Amygdala (tissue), 56 donors: Measurements from ENCODE around the gene CTDSP2.
"Not testable (repeated sequence)": the region's sequence is repeated elsewhere in the genome, so short reads cannot be mapped to it uniquely, and the experiment has no call there.

Experiments used
- DNase-seq, 56 donors: peaks; one replicate each; lab custom pipeline; 2025; lab: John Stamatoyannopoulos, UW

The CTDSP2 gene

GRCh38 chr12:57858123-57858522, 11.6 kb upstream of the CTDSP2 start:
- not testable (repeated sequence) for DNase-seq

- DNase-seq: no peak
These were observed 8.4 kb upstream of the CTDSP2 start for GRCh38 chr12:57854965-57855364.

DNA sequence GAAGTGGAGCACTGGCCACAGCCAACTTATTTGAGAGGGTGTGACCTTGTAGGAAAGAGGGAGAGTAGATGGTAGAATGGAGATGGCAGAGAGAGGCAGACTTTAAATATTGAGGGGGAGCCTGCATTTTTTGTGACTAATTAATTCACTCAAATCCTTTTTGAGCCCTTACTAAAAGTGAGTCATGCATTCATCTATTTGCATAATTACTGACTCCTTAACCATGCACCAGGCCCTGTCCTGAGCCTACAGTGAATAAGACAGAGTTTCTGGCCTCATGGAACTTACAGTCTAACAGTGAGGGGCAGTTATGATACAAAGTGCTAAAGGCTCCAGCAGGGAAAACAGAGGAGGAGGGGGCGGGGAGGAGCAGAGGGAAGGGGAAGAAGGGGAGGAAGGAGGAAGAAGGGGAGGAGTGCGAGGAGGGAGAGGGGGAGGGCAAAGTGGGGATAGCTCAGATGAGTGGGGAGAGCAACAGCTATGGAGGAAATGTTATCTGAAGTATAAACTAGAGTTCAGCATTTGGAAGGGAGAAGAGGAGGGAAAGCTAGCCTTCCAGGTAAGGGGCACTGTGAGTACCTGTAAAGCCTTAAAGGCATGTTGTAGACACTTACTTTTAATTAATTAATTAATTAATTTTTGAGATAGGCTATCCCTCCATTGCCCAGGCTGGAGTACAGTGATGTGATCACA, 7.5 kb upstream of the CTDSP2 start:
- no peak for DNase-seq

- peak in 12 of 56 donors; percentile 14 to 75 (median 44) for DNase-seq
These were observed 6.3 kb upstream of the CTDSP2 start for GRCh38 chr12:57852620-57853500.

DNA sequence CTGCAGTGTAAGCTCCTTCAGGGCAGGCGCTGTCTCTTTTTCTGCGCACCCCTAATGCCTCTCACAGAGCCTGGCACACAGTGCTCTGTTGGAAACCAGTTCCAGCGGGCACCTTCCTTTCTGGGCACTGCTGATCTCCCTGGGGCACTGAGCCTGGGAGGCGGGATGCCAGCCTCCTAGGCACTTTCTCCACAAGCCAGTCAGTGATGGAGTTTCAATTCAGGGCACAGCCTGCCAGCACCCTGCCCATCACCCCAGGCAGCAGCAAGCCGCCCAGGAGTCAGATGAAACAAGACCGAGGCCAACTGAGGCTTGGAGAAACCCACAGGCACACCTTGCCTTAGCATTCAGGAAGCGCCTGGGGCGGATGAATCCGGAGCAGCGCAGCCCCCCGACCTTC, 5.7 kb upstream of the CTDSP2 start:
- DNase-seq: peak in 30 of 56 donors; percentile 12 to 77 (median 44)

- no peak for DNase-seq
These were observed 5.0 kb upstream of the CTDSP2 start for GRCh38 chr12:57851552-57851951.

DNA sequence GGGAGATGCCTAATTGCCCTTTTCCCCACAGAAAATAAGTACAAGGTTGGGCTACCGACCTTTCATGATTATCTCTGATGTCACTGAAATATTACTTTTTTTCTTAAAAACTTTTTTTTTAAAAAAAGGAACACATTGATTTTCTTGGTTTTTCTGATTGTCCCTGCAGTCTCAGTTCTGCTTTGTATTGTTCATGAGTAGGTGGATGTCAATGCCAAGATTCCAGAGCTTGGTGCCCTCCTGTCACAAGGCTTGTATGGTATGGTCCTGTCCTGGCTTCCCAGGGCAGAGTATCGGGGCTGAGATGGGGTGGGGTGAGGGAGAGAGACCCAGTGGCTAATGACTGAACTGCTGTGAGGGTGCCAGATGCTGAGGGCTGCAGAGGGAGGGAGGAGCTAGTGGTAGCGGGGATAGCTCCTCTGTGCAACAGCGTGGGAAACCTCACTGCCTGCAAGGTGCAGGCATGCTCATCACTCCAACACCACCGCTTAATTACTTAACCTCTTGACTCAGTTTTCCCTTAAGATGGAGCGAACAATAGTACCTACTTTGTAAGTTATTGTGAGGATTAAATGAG, 4.4 kb upstream of the CTDSP2 start:
- peak in 1 of 56 donors; percentile 43 for DNase-seq

DNA sequence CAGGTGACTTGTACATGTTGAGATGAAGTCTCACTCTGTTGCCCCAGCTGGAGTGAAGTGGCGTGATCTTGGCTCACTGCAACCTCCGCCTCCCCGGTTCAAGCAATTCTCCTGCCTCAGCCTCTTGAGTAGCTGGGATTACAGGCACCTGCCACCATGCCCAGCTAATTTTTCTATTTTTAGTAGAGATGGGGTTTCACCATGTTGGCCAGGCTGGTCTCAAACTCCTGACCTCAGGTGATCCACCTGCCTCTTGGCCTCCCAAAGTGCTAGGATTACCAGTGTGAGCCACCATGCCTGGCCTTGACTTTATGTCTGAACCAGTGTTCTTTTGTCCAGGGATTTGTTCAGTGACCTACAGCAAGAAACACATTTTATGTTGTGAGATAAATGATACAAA, 2.9 kb upstream of the CTDSP2 start:
- DNase-seq: not testable (repeated sequence)

DNA sequence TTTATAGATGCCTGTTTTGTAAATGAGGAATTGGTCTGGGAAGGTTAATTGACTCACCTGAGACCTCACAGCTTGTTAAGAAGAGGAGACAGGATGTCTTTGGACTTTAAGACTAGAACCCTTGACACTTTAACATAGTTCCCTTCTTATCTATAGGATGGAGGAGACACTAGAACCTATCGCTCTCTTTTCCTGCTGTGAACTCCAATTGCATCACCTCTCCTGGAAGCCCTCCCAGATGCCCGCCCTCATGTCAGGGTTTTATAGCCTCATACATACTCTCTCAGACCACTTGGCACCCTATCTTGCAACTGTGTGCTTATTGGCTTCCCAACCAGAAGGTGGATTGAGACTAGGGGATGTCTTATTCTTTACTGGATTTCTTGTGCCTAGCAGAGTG, 2.5 kb upstream of the CTDSP2 start:
- DNase-seq: no peak

GRCh38 chr12:57848208-57848607, 1.7 kb upstream of the CTDSP2 start:
- no peak for DNase-seq

GRCh38 chr12:57846285-57846576, 298 bp downstream of the CTDSP2 start:
- peak in 2 of 56 donors; percentile 63 to 64 for DNase-seq

GRCh38 chr12:57845478-57846284, 848 bp downstream of the CTDSP2 start:
- peak in 55 of 56 donors; percentile 42 to 94 (median 79) for DNase-seq

- peak in 36 of 56 donors; percentile 12 to 67 (median 45) for DNase-seq
These were observed 1.6 kb downstream of the CTDSP2 start for GRCh38 chr12:57844709-57845477.

- DNase-seq: no peak
These were observed 3.9 kb downstream of the CTDSP2 start for GRCh38 chr12:57842342-57843294.

- no peak for DNase-seq
These were observed 5.1 kb downstream of the CTDSP2 start for GRCh38 chr12:57841445-57841844.

DNA sequence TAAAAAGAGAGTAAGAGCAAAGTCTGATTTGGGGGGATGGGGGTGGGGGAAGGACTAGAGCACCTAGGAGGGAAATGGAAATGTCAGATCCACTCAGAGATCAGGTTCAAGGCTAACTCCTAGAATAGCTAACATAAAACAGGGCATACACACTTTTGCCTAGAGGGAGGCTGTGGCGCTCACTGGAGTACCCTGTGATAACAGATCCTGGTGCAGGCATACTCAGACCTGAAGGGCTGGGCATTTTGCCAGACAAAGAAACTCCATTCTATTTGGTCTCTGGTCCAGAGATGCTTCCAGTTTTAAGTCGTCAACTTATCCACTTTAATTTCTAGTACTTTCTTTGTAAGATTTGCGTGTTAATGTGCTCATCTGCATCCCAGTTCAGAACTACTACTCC, 5.8 kb downstream of the CTDSP2 start:
- DNase-seq: peak in 1 of 56 donors; percentile 27

- DNase-seq: peak in 1 of 56 donors; percentile 37
These were observed 6.5 kb downstream of the CTDSP2 start for GRCh38 chr12:57839996-57840395.

DNA sequence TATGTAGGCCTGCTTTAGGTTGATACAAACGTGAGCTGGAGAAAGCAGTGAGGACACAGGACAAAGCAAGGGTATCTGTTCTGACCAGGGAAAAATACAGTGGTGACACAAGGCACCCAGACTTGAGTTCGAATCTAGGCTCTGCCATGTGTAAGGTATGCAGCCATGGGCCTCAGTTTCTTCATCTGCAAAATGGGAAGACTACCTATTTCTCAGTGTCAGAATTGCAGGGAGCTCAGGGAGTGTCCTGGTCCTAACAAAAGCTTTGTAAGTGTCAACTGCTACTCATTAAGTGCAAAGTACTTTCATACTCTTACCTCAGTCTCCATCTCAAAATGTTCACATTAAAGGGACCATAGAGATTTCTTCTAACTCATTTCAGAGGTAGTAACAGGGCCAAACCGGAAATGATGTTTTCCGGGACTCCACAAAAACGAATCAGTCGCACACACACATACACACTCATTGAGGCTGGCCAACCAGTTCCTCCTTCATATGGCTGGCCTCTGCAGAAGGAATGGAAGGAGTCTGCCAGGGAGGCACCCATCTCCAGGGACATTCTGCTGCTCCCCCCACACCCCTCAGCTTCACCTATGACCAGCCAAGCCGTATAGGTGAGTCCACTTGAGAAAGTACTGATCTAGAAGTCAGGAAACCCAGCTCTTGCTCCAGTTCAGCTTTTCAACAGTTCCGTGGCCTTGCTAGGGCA, 7.8 kb downstream of the CTDSP2 start:
- DNase-seq: no peak
